ENCODE data around the gene ACLY. TPM values are rescaled to one million over a fixed set of nuclear protein-coding genes. Genes with fewer than 3 reads are reported as not detected.
"Not testable (repeated sequence)": the region's sequence is repeated elsewhere in the genome, so short reads cannot be mapped to it uniquely, and the experiment has no call there.

The ACLY gene
- total RNA-seq, 1 donor = 83.7 TPM

DNA sequence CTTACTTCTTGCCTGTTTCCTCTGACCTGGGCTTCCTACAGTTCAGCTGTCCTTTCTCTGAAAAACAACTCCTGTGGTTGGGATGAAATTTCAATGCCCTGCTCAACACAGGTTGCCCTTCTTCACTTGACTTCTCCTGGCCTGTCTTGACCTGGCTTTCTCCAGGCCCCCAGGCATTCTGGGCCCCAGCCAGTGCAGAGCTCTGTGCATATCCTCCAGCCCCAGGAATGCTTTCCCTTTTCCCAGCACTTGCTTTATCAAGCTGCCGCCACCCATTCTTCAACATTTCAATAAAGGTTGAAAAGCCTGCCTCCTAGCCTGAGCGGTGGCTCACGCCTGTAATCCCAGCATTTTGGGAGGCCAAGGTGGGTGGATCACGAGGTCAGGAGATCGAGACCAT lies 22.4 kb upstream of the ACLY start:
- DNase-seq (ENCODE audit: low read depth in 2 of 3, low spot score in 2 of 3) = no peak

DNA sequence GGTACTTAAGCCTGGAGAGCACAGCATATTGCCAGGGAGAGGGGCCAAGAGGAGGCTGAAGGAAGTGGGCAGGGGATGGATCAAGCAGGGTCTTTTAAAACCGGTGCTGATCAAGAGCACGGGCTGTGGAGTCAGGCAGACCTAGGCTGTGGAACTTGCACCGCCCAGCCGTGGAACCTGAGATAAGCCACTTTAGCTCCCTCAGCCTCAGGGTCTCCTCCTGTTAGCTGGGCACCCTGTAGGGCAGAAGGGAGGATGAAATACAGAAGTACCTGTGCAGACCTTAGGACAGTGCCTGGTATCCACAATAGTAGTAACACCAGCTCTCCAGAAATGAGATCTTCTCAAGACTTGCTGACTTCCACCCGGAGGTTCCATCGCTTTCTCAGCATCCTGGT lies 20.9 kb upstream of the ACLY start:
- no peak for DNase-seq (ENCODE audit: low read depth in 2 of 3, low spot score in 2 of 3)

DNA sequence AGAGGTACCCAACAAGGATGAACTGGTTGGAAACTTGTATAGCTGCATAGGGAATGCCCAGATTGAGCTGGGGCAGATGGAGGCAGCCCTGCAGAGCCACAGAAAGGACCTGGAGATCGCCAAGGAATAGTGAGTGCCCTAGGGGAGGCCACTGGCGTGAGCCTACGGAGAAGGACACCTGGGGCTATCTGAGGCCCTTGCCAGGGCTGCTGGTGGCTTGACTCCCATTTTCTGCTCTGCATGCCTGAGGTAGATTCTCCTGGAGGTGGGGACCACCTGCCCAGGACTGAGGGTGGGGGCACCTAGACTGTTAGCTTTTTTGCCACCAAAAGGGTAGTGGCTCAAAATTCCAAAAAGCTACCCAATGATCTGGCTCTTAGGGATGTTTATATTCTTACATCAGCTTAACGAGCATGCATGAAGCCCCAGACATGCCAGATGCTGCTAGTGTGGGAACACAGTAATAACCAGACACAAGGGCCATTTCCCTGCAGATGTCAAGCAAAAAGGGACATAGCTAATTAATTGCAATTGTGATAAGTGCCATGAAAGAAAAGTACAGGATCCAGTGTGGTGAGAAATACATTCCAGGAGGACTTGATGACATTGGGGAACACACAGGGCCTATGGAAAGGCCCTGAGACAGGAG lies 20.4 kb upstream of the ACLY start:
- no peak for DNase-seq (ENCODE audit: low read depth in 2 of 3, low spot score in 2 of 3)

DNA sequence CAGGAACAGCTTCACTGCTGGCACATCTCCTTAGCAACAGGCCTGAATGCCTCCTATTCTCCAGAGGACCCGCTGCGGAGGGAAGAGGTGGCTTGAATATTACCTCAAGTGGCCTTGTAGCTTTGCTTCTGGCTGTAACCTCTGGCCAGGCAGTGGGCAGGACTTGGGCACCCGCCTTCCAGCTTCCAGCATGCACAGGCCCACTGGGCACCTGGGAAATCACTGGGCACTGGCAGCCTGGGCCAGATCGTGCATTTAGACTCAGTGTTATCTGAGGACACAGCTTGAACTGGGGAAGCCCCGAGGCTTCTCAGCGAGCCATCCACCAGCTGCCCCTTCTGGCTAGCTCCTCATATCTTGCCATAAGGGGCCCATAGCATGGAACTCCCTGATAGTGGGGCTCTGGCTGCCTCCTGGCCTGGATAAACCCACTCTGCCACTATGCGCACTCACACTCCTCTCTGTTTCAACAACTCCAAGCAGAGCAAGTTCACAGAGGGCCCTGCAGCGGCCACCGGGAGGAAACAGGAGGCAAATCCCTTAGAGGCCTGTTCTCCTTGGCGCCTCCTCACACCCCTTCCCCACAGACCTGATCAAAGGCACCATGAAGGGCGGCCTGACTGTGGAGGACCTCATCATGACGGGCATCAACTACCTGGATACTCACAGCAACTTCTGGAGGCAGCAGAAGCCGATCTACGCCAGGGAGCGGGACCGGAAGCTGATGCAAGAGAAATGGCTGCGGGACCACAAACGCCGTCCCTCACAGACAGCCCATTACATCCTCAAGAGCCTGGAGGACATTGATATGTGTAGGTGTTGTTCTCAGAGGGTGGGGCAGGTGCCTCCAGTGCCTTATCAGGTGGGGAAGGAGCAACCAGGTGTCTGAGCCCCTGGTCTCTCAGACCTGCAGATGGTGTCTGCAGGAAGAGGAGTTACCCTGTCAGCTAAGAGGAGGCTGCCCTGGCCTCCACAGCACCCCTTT lies 19.5 kb upstream of the ACLY start:
- peak in 2 of 3 donors; percentile 45 to 50 for DNase-seq (ENCODE audit: low read depth in 2 of 3, low spot score in 2 of 3)

DNA sequence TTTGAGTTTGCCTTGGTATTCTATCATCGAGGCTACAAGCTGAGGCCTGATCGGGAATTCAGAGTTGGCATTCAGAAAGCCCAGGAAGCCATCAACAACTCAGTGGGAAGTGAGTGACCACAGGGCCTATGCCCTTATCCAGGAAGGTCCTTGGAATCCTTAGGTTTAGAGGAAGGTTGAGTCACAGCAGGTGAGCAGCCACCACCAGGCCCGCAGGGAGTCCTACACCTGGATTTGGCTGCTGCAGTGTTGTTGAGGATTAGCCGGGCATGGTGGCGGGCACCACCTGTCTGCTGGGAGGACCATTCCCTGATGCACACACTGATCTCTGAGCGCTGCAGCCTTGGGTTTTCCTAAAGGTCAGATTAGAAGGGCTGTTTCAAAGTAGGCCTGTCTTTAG lies 16.9 kb upstream of the ACLY start:
- DNase-seq (ENCODE audit: low read depth in 2 of 3, low spot score in 2 of 3) = no peak

DNA sequence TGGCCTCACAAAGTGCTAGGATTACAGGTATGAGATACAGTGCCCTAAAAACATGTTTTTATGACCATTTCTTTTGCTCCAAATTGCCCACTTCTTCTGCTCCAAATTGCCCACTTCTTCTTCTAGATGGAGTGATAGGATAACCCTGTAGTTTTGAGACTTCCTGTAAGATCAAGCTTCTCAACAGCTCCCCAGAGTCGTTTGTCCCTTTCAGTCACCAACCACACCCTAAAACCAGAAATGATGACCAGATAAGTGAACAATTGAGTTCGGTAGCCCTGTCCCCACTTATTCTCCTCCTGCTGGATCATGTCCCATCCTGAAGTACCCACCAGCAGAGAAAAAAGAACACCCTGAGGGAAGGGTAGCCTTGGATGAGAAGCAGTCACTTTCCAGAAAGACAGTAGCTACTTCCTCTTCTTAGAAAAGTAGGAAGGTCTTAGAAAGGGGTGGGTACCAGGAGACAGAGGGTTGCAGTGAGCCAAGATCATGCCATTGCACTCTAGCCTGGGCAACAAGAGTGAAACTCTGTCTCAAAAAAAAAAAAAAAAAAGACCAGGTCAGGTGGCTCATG lies 14.2 kb upstream of the ACLY start:
- peak in 1 of 3 donors; percentile 40 for DNase-seq (ENCODE audit: low read depth in 2 of 3, low spot score in 2 of 3)

DNA sequence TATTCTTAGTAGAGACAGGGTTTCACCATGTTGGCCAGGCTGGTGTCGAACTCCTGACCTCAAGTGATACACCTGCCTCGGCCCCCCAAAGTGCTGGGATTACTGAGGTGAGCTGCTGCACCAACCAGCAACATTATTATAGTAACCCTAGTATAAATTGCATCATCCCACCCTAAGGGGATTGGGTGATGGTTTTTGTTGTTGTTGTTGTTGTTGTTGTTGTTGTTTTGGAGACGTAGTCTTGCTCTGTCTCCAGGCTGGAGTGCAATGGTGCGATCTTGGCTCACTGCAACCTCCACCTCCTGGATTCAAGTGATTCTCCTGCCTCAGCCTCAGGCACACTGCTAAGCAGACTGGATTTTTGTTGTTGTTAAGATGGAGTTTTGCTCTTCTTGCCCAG lies 13.0 kb upstream of the ACLY start:
- DNase-seq (ENCODE audit: low read depth in 2 of 3, low spot score in 2 of 3) = not testable (repeated sequence)

DNA sequence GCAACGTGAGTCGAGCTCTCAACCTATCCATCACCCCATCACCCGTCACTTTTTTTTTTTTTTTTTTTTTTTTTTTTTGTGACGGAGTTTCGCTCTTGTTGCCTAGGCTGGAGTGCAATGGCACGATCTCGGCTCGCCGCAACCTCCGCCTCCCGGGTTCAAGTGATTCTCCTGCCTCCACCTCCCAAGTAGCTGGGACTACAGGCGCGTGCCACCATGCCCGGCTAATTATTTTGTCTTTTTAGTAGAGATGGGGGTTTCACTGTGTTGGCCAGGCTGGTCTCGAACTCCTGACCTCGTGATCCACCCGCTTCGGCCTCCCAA lies 12.0 kb upstream of the ACLY start:
- DNase-seq (ENCODE audit: low read depth in 2 of 3, low spot score in 2 of 3) = not testable (repeated sequence)

DNA sequence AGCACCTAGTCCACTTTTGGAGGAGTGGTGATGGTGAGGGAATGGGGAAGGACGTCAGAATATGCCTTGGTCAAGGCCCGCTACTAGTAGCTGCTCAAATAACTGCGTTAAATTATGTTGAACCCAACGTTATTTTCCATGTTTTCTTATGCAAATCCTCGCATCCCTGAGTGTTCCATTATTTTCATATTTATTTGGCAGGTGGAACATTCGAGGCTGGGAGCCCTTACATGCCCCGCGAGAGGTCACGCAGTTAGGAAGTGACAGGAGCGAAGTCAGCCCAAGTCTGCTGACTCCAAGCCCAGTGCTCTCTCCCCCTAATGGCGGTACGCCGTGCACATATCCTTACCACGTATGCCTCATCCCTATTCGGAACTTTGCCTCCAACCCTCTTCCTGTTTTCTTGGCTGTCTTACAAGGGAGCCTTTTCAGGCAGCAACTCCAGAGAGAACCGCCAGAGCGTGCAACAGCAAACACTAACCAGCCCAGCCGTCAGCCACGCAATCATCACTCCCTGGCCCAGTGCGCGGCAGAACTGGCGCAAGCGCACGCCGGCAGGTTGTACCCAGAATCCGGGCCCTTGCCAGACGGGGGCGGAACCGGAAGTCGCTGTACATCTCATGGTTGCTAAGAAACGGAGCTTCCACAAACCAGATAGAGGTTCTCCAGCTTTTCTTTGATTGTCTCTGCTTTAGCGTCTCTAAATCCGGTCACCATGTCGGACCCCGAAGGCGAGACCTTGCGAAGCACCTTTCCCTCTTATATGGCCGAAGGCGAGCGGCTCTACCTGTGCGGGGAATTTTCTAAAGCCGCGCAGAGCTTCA lies 11.5 kb upstream of the ACLY start, which contains the start of gene ODAD4:
ODAD4 (plus strand) TSS at position 609 of the 824 bp plus-strand sequence; CDS start at position 716, 107 bp downstream.
- DNase-seq (ENCODE audit: low read depth in 2 of 3, low spot score in 2 of 3) = peak; percentile 86 to 98 (median 97)

DNA sequence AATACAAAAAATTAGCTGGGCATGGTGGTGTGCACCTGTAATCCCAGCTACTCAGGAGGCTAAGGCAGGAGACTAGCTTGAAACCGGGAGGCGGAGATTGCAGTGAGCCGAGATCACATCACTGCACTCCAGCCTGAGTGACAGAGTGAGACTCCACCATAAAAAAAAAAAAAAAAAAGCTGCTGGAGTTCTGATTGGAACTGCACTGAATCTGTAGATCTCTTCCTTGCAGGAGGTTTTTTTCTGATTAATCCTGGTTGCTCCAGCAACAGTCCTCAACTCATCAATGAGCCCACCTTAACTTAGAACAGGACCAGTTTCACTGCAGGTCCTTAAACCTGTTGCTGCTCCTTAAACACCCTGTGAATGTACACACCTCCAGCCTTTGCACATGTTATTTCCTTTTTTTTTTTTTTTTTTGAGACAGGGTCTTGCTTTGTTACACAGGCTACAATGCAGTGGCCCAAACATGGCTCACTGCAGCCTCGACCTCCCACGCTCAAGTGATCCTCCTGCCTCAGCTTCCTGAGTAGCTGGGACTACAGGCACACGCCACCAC lies 10.0 kb upstream of the ACLY start:
- no peak for DNase-seq (ENCODE audit: low read depth in 2 of 3, low spot score in 2 of 3)

DNA sequence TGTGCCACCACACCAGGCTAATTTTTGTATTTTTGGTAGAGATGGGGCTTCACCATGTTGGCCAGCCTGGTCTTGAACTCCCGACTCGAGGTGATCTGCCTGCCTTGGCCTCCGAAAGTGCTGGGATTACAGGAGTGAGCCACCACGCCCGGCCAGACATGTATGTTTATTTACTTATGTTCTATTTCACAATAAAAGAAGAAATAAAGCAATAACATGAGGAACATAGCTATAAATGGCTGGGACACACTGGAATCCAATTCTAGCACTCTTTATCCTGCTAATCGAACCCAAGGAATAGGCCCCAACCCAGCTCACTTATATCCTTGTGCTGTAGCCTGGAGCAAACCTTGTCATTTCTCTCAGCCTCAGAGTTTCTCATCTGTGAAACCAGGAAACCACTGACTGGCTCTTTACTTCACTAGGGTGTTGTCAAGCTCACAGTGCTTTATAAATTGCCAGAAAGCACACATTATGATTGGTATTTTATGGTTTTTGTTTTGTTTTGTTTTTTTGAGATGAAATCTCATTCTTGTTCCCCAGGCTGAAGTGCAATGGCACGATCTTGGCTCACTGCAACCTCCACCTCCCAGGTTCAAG lies 7.3 kb upstream of the ACLY start:
- DNase-seq (ENCODE audit: low read depth in 2 of 3, low spot score in 2 of 3) = no peak

DNA sequence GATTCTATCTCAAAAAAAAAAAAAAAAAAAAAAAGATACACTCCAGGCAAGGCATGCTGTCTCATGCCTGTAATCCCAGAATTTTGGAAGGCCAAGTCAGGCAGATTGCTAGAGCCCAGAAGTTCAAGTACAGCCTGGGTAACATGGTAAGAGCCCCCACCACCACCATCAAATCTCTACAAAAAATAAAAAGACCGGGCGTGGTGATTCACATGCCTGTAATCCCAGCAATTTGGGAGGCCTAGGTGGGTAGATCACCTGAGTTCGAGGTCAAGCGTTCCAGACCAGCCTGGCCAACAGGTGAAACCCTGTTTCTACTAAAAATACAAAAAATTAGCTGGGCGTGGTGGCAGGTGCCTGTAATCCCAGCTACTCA lies 1.8 kb upstream of the ACLY start:
- DNase-seq (ENCODE audit: low read depth in 2 of 3, low spot score in 2 of 3) = no peak

DNA sequence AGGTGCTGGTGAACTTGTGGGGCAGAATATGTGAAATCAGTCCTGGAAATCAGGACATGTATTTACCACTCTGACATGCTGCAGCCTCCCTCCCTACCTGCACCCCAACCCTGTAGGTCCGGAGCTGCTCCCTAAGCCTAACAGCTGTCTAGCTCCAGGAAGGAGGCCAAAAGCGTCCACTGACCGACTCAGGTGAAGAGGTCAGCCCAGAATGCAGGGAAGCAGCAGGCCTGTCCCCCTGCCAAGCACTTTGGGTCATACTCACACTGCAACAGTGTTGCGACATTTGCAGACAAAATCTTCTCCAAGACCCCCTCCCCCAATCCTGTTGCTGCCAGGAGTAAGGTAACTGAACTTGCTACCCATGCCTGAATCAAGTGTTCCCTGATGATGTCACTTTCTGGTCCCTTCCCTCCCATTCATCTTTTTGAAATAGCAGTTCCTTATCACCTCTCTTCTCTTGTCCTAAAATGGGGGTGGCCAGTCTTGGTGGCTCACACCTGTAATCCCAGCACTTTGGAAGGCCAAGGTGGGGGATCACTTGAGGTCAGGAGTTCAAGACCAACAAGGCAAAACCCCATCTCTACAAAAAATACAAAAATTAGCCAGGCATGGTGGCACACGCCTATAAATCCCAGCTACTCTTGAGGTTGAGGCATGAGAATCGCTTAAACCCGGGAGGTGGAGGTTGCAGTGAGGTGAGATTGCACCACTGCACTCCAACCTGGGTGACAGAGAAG lies 1.3 kb upstream of the ACLY start:
- DNase-seq (ENCODE audit: low read depth in 2 of 3, low spot score in 2 of 3) = no peak

DNA sequence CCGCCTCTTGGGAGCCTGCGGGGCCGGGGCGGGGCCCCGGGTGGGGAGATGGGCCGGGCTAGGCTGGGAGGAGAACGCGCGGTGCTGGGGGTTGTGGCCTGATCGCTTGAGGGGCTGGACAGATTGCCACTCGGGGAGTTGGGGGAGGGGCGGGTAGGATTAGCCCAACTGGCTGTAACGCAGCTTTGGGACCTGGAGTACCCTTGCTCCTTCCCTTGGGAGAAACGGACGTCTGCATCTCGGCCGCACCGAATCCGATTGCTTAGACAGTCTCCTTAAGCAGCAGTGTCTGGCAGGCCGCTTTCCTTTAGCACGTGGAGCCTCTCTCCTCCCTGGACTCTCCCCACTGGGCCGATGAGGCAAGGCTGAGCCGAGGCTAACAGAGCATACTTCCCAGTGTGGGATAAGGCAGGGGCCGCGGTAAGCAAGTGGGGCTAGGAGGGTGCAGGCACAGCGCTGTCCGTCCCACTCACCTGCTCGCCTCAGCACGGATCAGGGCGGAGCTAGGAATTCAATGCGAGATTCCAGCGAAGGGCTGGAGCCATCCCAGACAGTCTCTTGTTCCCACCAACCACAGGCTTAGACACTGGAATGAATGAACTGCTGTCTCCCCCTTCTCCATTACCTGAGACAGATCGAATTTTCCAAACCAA lies 540 bp upstream of the ACLY start:
- no peak for DNase-seq (ENCODE audit: low read depth in 2 of 3, low spot score in 2 of 3)

DNA sequence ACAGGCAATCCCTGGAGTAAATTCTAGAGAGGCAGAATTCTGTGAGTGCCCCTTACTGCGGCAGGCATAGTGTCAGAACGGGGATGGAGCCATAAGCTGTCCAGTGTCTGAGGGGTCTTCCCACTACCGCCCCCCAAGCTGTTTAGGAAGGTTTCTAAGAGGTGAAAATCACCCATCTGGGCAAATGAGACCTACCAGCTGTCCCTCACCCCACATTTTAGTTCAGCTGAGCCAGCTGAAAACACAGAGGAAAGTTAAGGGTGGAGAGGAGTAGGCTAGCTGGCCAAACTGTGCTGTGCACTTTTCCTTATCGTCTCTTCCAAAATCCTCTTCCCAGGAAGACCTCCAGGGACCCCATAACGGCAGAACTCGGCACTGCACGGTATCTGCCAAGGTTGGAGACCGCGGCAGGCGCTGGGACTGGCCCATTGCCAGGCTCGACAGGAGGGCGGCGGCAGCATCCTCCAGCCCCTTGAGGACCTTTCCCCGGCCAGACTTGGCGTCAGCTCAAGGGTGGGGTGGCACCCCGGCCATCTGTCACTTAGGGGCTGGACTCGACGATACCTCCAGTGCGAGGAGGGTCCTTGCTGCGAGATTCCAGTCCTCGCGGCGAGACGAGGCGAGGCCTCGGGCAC lies 955 bp downstream of the ACLY start:
- peak; percentile 10 to 39 (median 35) for DNase-seq (ENCODE audit: low read depth in 2 of 3, low spot score in 2 of 3)

DNA sequence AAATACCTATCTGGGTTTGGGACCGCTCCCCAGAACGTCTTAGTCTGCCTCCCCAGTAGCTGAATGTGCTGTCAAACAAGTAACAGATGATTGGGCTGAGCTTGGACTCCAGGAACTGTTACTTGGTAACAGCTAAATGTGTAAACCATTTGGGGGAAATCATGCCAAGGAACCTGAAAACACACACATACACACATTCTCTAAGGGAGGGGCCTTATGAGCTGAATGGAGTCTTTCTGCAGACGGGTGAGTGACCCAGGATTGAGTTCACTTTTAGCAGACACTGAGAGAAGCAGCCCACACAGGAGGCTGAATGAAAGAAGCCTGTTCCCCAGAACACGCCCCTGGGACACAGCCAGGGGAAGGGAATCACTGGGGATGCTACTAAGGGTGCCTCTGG lies 1.6 kb downstream of the ACLY start:
- no peak for DNase-seq (ENCODE audit: low read depth in 2 of 3, low spot score in 2 of 3)

DNA sequence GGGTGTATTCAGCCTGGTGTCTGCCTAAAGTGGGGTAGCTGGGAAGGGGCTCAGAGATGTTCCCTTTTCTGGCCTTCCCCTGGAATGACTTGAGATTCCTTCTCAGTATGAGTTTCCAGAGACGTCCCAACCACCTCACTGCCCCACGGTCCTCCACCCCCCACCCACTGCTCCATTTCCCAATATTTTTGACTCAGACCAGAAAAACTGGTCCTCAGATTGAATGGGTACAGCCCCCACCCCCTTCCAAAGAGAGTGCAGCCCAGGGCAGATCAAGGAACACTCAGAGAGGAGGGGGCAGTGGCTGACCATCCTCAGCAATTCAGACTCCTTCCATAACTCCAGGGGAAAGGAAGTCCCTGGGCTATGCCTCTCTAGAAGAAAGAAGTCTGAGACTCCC lies 3.2 kb downstream of the ACLY start:
- DNase-seq (ENCODE audit: low read depth in 2 of 3, low spot score in 2 of 3) = no peak

DNA sequence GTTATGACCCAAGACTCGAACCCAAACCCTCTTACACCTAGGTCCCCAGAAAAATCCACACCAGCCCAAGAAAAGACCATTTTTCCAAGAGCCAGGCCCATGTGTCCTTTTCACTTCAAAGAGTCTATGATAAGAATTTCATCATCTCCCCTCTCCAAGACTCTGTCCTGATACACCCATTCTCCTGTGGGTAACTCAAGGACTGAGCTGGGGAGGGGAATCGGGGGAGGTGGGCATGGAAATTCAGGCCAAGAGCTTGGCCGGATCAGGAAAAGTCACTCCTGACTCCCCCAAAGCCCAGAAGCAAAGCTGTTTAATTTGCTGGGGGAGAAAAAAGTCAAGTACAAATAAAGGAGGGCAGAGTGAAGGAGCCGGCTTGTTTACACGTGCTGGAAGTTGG lies 3.7 kb downstream of the ACLY start:
- no peak for DNase-seq (ENCODE audit: low read depth in 2 of 3, low spot score in 2 of 3)
